CD8-positive, alpha-beta memory T cell (primary cell): ENCODE measurements around the gene DBT. TPM values are rescaled to one million over a fixed set of nuclear protein-coding genes. Genes with fewer than 3 reads are reported as not detected.
"Not testable (repeated sequence)": the region's sequence is repeated elsewhere in the genome, so short reads cannot be mapped to it uniquely, and the experiment has no call there.

Experiments
- CTCF ChIA-PET: fragments of 350-600 bp; sonication (Branson Sonifier 250); formaldehyde crosslinking; loops from one replicate; lab custom pipeline; 2021; ENCODE audit warnings: antibody characterized with exemption; lab: Charles Lee
- POLR2A ChIA-PET: fragments of 350-600 bp; sonication (Branson Sonifier 250); formaldehyde crosslinking; loops from one replicate; lab custom pipeline; 2021; ENCODE audit warnings: antibody characterized with exemption; lab: Charles Lee
- DNase-seq, 5 donors: peaks; one replicate each; pipeline versions ENCODE4 v3.0.0 to v3.0.0-alpha.2; 2020 to 2022; ENCODE audit warnings: mixed read lengths in 1 of 5
- H3K27ac ChIP-seq: one replicate; pipeline ENCODE4 v1.7.0; 2013; ENCODE audit warnings: low read depth, mild to moderate bottlenecking, low read length, moderate library complexity
- H3K27me3 ChIP-seq: 2 replicates; pipeline ENCODE4 v1.7.0; 2013; ENCODE audit warnings: low read length, mild to moderate bottlenecking; ENCODE audit not compliant: insufficient read depth, poor library complexity, severe bottlenecking
- H3K36me3 ChIP-seq: 2 replicates; pipeline ENCODE4 v1.7.0; 2013; ENCODE audit warnings: mild to moderate bottlenecking, low read length, moderate library complexity; ENCODE audit not compliant: insufficient read depth
- H3K4me1 ChIP-seq: 2 replicates; pipeline ENCODE4 v1.7.0; 2013; ENCODE audit warnings: mild to moderate bottlenecking, low read length, moderate library complexity; ENCODE audit not compliant: insufficient read depth
- H3K4me3 ChIP-seq: 2 replicates; pipeline ENCODE4 v1.7.0; 2013; ENCODE audit warnings: mild to moderate bottlenecking, low read length
- H3K9me3 ChIP-seq: 2 replicates; pipeline ENCODE4 v1.7.0; 2013; ENCODE audit warnings: mild to moderate bottlenecking, low read length
- H3K27ac Mint-ChIP-seq, 8 donors: one replicate each; pipeline ENCODE4 v1.8.0; 2020 to 2021; ENCODE audit warnings: mixed read lengths in 8 of 8, mild to moderate bottlenecking in 6 of 8, inconsistent platforms in 3 of 8, moderate library complexity in 3 of 8
- H3K27me3 Mint-ChIP-seq, 2 donors: one replicate each; pipeline ENCODE4 v1.8.0; 2020 to 2021; ENCODE audit warnings: mixed read lengths in 2 of 2, mild to moderate bottlenecking in 1 of 2, moderate library complexity in 1 of 2
- H3K36me3 Mint-ChIP-seq, 3 donors: one replicate each; pipeline ENCODE4 v1.8.0; 2020 to 2021; ENCODE audit warnings: mixed read lengths in 3 of 3, inconsistent platforms in 1 of 3, mild to moderate bottlenecking in 1 of 3
- H3K4me1 Mint-ChIP-seq, 3 donors: one replicate each; pipeline ENCODE4 v1.8.0; 2020 to 2021; ENCODE audit warnings: mixed read lengths in 3 of 3, inconsistent platforms in 1 of 3, mild to moderate bottlenecking in 1 of 3
- H3K4me3 Mint-ChIP-seq, 7 donors: one replicate each; pipeline ENCODE4 v1.8.0; 2020 to 2021; ENCODE audit warnings: mixed read lengths in 7 of 7, mild to moderate bottlenecking in 6 of 7, moderate library complexity in 4 of 7, inconsistent platforms in 2 of 7
- H3K9me3 Mint-ChIP-seq, 5 donors: one replicate each; pipeline ENCODE4 v1.8.0; 2020 to 2022; ENCODE audit warnings: mixed read lengths in 5 of 5, mild to moderate bottlenecking in 3 of 5, moderate library complexity in 2 of 5, inconsistent platforms in 1 of 5
- polyA plus RNA-seq: library from polyadenylated mRNA; unstranded; fragments of 300-500 nt; fragmentation: Illumina TruSeq; gene quantifications from one replicate; pipeline ENCODE4 v1.2.3, GENCODE V29; 2021
- total RNA-seq, 2 experiments: library from RNA; stranded (reverse); gene quantifications; one replicate each; pipeline ENCODE4 v1.2.3, GENCODE V29; 2021

The DBT gene
- 10 to 100 TPM; 13.6 to 13.9 TPM for total RNA-seq
- polyA plus RNA-seq = 6.0 TPM

DNA sequence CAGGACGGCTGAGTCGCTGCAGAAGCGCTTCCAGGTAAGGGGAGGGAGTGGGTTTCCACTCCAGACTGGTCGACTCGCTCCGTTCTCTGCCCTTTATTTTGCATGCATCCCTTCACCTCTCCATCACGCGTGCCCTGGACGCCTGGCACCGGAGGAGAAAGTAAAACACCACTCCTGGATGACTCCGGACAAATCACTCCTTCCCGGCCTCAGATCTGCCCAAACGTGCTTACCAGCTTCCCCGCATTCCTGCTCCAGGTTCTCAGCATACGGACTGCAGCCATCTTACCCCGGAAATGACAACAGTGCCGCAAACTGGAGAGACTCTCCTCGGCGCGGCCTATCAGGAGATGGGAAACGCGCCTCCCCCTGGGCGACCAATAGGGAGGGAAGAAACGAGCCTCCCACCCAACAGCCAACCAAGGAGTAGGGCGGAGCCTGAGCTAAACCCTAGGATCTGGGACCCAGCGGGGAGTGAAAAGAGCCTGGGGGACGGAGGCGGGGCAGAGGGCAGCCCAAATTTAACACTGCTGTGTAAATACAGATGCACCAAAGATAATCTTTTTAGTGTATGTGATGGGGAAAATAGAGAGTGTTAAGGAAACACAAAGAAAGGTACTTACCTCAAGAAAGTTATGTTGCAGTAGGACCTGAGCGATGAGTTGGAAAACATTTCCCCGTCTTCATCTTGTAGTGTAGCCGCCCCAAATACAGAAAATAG is at the start of gene DBT:
DBT (minus strand) TSS at position 298 of the 721 bp plus-strand sequence; CDS start at position 284, 14 bp downstream.
- H3K4me3 Mint-ChIP-seq = no peak within 1 kb of the TSS
- CTCF ChIA-PET = interaction anchor here (1.0 to 2.7 kb wide), 4 partner anchors 16 to 210 kb away, joined by 3 to 7 read pairs (median 5); partner anchors contain the start of gene RTCA
- H3K4me1 Mint-ChIP-seq = peaks cover 17 to 20% (median 20%) of the 10 kb centered on the region in 3 donors
- Histone ChIP-seq H3K27ac (peak within 1 kb of the TSS; percentile 89), H3K36me3 (no peaks in the 10 kb centered on the region), H3K4me3 (peak within 1 kb of the TSS; percentile 99), H3K4me1 (peaks cover 14% of the 10 kb centered on the region), H3K9me3 (no peaks in the 10 kb centered on the region), H3K27me3 (no peaks in the 10 kb centered on the region)
- H3K27ac Mint-ChIP-seq = peak within 1 kb of the TSS in 2 of 8 donors; percentile 18 to 25
- POLR2A ChIA-PET = interaction anchor here (0.6 to 1.2 kb wide), 4 partner anchors 15 to 1773 kb away, joined by 3 to 11 read pairs (median 6); partner anchors contain the start of genes CDC14A and RTCA
- H3K27me3 Mint-ChIP-seq = no peaks in the 10 kb centered on the region
- peaks cover 0 to 2% (median 0%) of the 10 kb centered on the region in 3 donors for H3K36me3 Mint-ChIP-seq
- no peaks in the 10 kb centered on the region for H3K9me3 Mint-ChIP-seq
- DNase-seq = peak; percentile 85 to 94 (median 91)

DNA sequence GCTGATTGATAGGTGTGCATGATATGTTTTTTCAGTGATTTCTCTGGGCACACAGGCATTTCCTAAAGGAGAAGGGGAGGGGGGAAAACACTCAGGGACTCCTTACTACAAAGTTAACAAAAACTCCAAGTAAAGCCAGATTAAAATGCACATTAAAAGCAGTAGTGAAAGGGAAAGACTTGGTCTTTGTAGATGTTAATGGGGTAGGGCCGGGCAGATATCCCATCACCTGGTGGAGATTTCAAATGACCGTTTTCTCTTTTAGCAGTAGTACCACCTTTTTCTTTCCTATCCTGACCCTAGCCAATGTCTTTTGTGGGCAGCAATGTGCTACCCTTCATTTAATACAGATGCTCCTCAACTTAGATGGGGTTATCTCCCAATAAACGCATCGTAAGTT is 48.9 kb upstream of the DBT start:
- H3K27ac ChIP-seq = no peak overlapping the region
- POLR2A ChIA-PET = no interaction called here
- H3K27me3 ChIP-seq = no peaks in the 10 kb centered on the region
- no peak overlapping the region for H3K4me3 ChIP-seq
- Mint-ChIP-seq H3K27ac (peak overlapping the region in 5 of 8 donors; percentile 14 to 65 (median 34)), H3K4me3 (no peak overlapping the region), H3K27me3 (no peaks in the 10 kb centered on the region), H3K4me1 (peaks cover 8 to 26% (median 12%) of the 10 kb centered on the region in 3 donors), H3K36me3 (peaks cover 4 to 7% (median 5%) of the 10 kb centered on the region in 3 donors), H3K9me3 (no peaks in the 10 kb centered on the region)
- DNase-seq = no peak
- CTCF ChIA-PET = no interaction called here
- H3K36me3 ChIP-seq = no peaks in the 10 kb centered on the region
- no peaks in the 10 kb centered on the region for H3K9me3 ChIP-seq
- H3K4me1 ChIP-seq = no peaks in the 10 kb centered on the region

DNA sequence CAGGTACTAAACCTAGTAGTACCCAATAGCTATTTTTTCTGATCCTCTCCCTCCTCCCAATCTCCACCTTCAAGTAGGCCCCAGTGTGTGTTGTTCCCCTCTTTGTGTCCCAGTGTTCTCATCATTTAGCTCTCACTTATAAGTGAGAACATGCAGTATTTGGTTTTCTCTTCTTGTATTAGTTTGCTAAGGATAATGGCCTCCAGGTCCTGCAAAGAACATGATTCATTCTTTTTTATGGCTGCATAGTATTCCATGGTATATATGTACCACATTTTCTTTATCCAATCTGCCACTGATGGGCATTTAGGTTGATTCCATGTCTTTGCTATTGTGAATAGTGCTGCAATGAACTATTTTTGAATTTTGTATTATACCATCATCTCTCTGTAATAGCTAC is 47.4 kb upstream of the DBT start:
- H3K27me3 ChIP-seq, H3K9me3 Mint-ChIP-seq, H3K4me3 Mint-ChIP-seq, H3K4me3 ChIP-seq, H3K27ac ChIP-seq, H3K36me3 ChIP-seq, H3K9me3 ChIP-seq, H3K27me3 Mint-ChIP-seq, H3K4me1 ChIP-seq, DNase-seq, CTCF ChIA-PET: not testable (repeated sequence)
- Mint-ChIP-seq H3K27ac (peak overlapping the region in 3 of 8 donors; percentile 4 to 71 (median 23)), H3K4me1 (peaks cover 8 to 26% (median 16%) of the 10 kb centered on the region in 3 donors), H3K36me3 (peaks cover 6 to 22% (median 10%) of the 10 kb centered on the region in 3 donors)
- POLR2A ChIA-PET = interaction anchor here (0.7 kb wide), 1 partner anchor 14 kb away, joined by 4 read pairs; no protein-coding TSS in a partner anchor

DNA sequence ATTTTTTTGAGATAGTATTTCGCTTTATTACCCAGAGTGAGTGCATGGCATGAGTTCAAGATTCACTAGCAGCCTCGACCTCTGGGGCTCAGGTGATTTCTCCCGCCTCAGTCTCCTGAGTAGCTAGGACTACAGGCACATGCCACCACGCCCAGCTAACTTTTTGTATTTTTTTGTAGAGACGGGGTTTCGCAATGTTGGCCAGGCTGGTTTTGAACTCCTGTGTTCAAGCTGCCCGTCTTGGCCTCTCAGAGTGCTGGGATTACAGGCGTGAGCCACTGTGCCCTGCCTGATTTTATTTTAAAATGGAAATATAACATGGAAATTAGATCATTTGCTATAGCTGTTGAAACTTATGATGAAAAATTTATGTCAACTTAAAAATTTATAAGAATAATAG is 46.5 kb upstream of the DBT start:
- no peaks in the 10 kb centered on the region for H3K9me3 Mint-ChIP-seq
- Histone ChIP-seq H3K9me3 (no peaks in the 10 kb centered on the region), H3K4me3 (no peak overlapping the region), H3K27me3 (no peaks in the 10 kb centered on the region), H3K4me1 (no peaks in the 10 kb centered on the region), H3K36me3 (peaks cover 4% of the 10 kb centered on the region), H3K27ac (no peak overlapping the region)
- peaks cover 6 to 29% (median 10%) of the 10 kb centered on the region in 3 donors for H3K36me3 Mint-ChIP-seq
- no peak for DNase-seq
- no peaks in the 10 kb centered on the region for H3K27me3 Mint-ChIP-seq
- peaks cover 8 to 26% (median 16%) of the 10 kb centered on the region in 3 donors for H3K4me1 Mint-ChIP-seq
- no peak overlapping the region for H3K4me3 Mint-ChIP-seq
- POLR2A ChIA-PET = no interaction called here
- CTCF ChIA-PET = no interaction called here
- peak overlapping the region in 1 of 8 donors; percentile 41 for H3K27ac Mint-ChIP-seq

DNA sequence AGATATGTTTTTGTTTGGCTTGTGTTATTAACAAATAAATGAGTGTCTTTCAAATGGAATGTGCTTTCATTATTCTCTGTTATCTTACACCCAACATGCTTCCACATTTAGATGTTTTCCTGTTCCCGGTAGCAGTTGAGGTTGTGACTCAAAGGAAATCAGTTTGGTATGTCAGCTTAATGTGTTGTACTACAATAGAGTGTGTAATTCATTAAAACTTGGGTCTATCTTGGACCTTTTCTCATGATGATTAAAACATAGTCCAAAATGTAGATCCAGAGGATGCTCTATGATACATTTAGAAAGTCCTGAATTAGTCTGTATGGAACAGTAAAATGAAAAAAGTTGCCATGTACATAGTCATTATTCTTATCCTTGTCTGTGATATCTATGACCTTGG is 43.1 kb upstream of the DBT start:
- Mint-ChIP-seq H3K4me3 (no peak overlapping the region), H3K27me3 (no peaks in the 10 kb centered on the region), H3K27ac (peak overlapping the region in 5 of 8 donors; percentile 19 to 87 (median 45)), H3K4me1 (peaks cover 0 to 4% (median 0%) of the 10 kb centered on the region in 3 donors), H3K36me3 (peaks cover 4 to 58% (median 10%) of the 10 kb centered on the region in 3 donors), H3K9me3 (no peaks in the 10 kb centered on the region)
- POLR2A ChIA-PET = no interaction called here
- CTCF ChIA-PET = no interaction called here
- no peak for DNase-seq
- H3K27me3 ChIP-seq = no peaks in the 10 kb centered on the region
- no peak overlapping the region for H3K4me3 ChIP-seq
- no peaks in the 10 kb centered on the region for H3K9me3 ChIP-seq
- no peak overlapping the region for H3K27ac ChIP-seq
- peaks cover 13% of the 10 kb centered on the region for H3K36me3 ChIP-seq
- H3K4me1 ChIP-seq = no peaks in the 10 kb centered on the region

DNA sequence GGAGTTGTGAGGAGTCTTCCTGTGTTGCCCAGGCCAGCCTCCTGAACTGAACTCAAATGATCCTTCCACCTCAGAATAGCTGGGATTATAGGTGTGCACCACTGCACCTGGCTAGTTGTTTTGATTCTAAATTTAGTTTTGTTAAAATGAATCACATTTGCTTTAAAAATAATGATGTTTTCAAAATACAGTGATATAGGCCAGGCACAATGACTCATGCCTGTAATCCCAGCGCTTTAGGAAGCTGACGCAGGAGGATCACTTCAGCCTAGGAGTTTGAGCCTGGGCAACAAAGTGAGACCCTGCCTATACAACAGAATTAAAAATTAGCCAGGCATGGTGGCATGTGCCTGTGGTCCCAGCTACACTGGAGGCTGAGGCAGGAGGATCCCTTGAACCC is 40.7 kb upstream of the DBT start:
- Mint-ChIP-seq H3K27me3 (no peaks in the 10 kb centered on the region), H3K27ac (peak overlapping the region in 1 of 8 donors; percentile 54), H3K9me3 (no peaks in the 10 kb centered on the region), H3K4me1 (peaks cover 0 to 4% (median 3%) of the 10 kb centered on the region in 3 donors), H3K4me3 (no peak overlapping the region), H3K36me3 (peaks cover 8 to 74% (median 14%) of the 10 kb centered on the region in 3 donors)
- Histone ChIP-seq H3K4me1 (no peaks in the 10 kb centered on the region), H3K9me3 (no peaks in the 10 kb centered on the region), H3K36me3 (peaks cover 28% of the 10 kb centered on the region), H3K27me3 (no peaks in the 10 kb centered on the region), H3K4me3 (no peak overlapping the region), H3K27ac (no peak overlapping the region)
- DNase-seq = no peak
- CTCF ChIA-PET = interaction anchor here (1.7 kb wide), 1 partner anchor 169 kb away, joined by 6 read pairs; no protein-coding TSS in a partner anchor
- POLR2A ChIA-PET = no interaction called here

DNA sequence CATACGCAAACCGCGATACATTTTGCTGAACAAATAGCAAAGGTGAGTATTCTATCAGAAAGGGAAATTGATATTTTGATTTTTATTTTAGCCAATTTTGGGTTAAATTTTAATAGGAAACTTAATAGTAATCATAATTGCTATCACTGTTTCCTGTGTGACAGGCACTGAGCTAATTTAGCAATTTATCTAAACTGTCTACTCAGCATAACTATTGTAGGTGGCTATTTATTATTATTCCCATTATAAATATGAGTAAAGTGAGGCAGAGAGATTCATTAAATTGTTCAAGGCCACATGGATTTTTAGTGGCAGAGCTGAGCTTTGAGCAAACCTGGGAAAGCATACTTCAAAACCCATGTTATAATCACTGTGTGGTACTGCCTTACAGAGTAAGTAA is 37.5 kb upstream of the DBT start:
- Histone ChIP-seq H3K27ac (no peak overlapping the region), H3K36me3 (peaks cover 43% of the 10 kb centered on the region), H3K9me3 (no peaks in the 10 kb centered on the region), H3K27me3 (no peaks in the 10 kb centered on the region), H3K4me3 (no peak overlapping the region), H3K4me1 (no peaks in the 10 kb centered on the region)
- ChIA-PET POLR2A (interaction anchor here (0.6 kb wide), 1 partner anchor 65 kb away, joined by 3 read pairs; no protein-coding TSS in a partner anchor), CTCF (interaction anchor here (1.3 kb wide), 1 partner anchor 21 kb away, joined by 4 read pairs; the partner anchor contains the start of gene RTCA)
- peak overlapping the region in 1 of 8 donors; percentile 12 for H3K27ac Mint-ChIP-seq
- peaks cover 0 to 3% (median 0%) of the 10 kb centered on the region in 3 donors for H3K4me1 Mint-ChIP-seq
- H3K36me3 Mint-ChIP-seq = peaks cover 11 to 81% (median 11%) of the 10 kb centered on the region in 3 donors
- DNase-seq = no peak
- H3K27me3 Mint-ChIP-seq = no peaks in the 10 kb centered on the region
- no peak overlapping the region for H3K4me3 Mint-ChIP-seq
- no peaks in the 10 kb centered on the region for H3K9me3 Mint-ChIP-seq

DNA sequence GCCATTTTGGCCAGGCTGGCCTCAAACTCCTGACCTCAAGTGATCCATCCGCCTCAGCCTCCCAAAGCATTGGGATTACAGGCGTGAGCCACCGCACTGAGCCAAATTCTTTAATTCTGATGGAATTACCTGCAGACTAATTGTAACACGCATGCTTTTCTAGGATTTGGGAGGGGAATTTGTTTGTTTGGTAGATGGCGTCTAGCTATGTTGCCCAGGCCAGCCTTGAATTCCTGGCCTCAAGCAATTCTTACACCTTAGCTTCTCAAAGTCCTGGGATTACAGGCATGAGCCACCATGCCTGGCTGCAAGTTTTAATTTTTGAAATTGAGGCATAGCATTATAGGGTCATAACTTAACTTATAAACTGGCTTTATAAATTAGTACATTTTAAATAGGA is 35.0 kb upstream of the DBT start:
- H3K4me1 Mint-ChIP-seq = peaks cover 7 to 18% (median 15%) of the 10 kb centered on the region in 3 donors
- Histone ChIP-seq H3K9me3 (no peaks in the 10 kb centered on the region), H3K27me3 (no peaks in the 10 kb centered on the region), H3K4me1 (no peaks in the 10 kb centered on the region), H3K27ac (no peak overlapping the region), H3K4me3 (no peak overlapping the region), H3K36me3 (peaks cover 47% of the 10 kb centered on the region)
- POLR2A ChIA-PET = no interaction called here
- no peaks in the 10 kb centered on the region for H3K27me3 Mint-ChIP-seq
- no peak overlapping the region for H3K4me3 Mint-ChIP-seq
- peaks cover 11 to 81% (median 15%) of the 10 kb centered on the region in 3 donors for H3K36me3 Mint-ChIP-seq
- DNase-seq = no peak
- CTCF ChIA-PET = interaction anchor here (0.7 kb wide), 1 partner anchor 163 kb away, joined by 3 read pairs; no protein-coding TSS in a partner anchor
- no peaks in the 10 kb centered on the region for H3K9me3 Mint-ChIP-seq
- peak overlapping the region in 1 of 8 donors; percentile 83 for H3K27ac Mint-ChIP-seq
